PFSK-1 (cell line): Measurements from ENCODE around the gene UIMC1.

Source experiments
- FOXP2 ChIP-seq: optimal IDR thresholded peaks from 2 replicates; pipeline ENCODE3; 2011; ENCODE audit warnings: borderline replicate concordance, control low read depth, inconsistent platforms; ENCODE audit not compliant: insufficient read depth; ENCODE audit errors: extremely low read length, extremely low read depth
- POLR2AphosphoS5 ChIP-seq: IDR thresholded peaks from 2 replicates; pipeline ENCODE4 v1.6.1; 2012; ENCODE audit warnings: low read depth, mild to moderate bottlenecking, control low read depth, low read length, moderate library complexity
- REST ChIP-seq, 2 experiments: IDR thresholded peaks; 2 replicates each; pipeline versions ENCODE4 v1.6.1 to v1.8.0; 2011 to 2012; ENCODE audit warnings: low read depth in 2 of 2, low read length in 2 of 2, control low read depth in 1 of 2, inconsistent platforms in 1 of 2, mild to moderate bottlenecking in 1 of 2, moderate library complexity in 1 of 2; ENCODE audit not compliant: insufficient read depth in 1 of 2
- SIN3A ChIP-seq: IDR thresholded peaks from 2 replicates; pipeline ENCODE4 v1.6.1; 2012; ENCODE audit warnings: mild to moderate bottlenecking, low read length, moderate library complexity, borderline replicate concordance; ENCODE audit not compliant: insufficient read depth
- TAF1 ChIP-seq: IDR thresholded peaks from 2 replicates; pipeline ENCODE4 v1.6.1; 2012; ENCODE audit warnings: low read length, control low read depth, borderline replicate concordance; ENCODE audit not compliant: insufficient read depth

UIMC1 gene

GRCh38 chr5:176890455-176891330 lies 115.9 kb downstream of the UIMC1 start:
- TF ChIP-seq TAF1 (no peak), POLR2AphosphoS5 (no peak), REST (IDR thresholded peaks at IDR 0.05; ENCODE audit: insufficient read depth in 1 of 2, low read depth in 2 of 2, low read length in 2 of 2) (no peak), SIN3A (no peak), FOXP2 (no peak)

- no peak for TF ChIP-seq POLR2AphosphoS5
- no peak for TF ChIP-seq SIN3A
- TF ChIP-seq FOXP2: no peak
- no peak for TF ChIP-seq REST (IDR thresholded peaks at IDR 0.05; ENCODE audit: insufficient read depth in 1 of 2, low read depth in 2 of 2, low read length in 2 of 2)
- no peak for TF ChIP-seq TAF1
These were observed 117.0 kb downstream of the UIMC1 start for GRCh38 chr5:176889321-176890280.

GRCh38 chr5:176888865-176889165 lies 117.8 kb downstream of the UIMC1 start:
- TF ChIP-seq TAF1 (no peak), SIN3A (no peak), FOXP2 (no peak), POLR2AphosphoS5 (no peak), REST (IDR thresholded peaks at IDR 0.05; ENCODE audit: insufficient read depth in 1 of 2, low read depth in 2 of 2, low read length in 2 of 2) (no peak)

GRCh38 chr5:176888016-176888864 lies 118.3 kb downstream of the UIMC1 start:
- TF ChIP-seq TAF1 (no peak), REST (IDR thresholded peaks at IDR 0.05; ENCODE audit: insufficient read depth in 1 of 2, low read depth in 2 of 2, low read length in 2 of 2) (no peak), SIN3A (no peak), FOXP2 (no peak), POLR2AphosphoS5 (no peak)
